Measurements from ENCODE around the gene FAM228B.
A peak's percentile ranks its signal among the peaks of the same experiment; 100 is the strongest.

The FAM228B gene

GRCh38 chr2:24077879-24078278, 45.4 kb upstream of the FAM228B start:
- H3K4me3 ChIP-seq (ENCODE audit: low read depth, low read length) = no peak overlapping the region; the same call in 1 of the 2 replicates
- no peak for DNase-seq (ENCODE audit: low read depth)
- TF ChIP-seq CTCF (IDR thresholded peaks at IDR 0.05; ENCODE audit: insufficient read depth, low read depth, low read length, missing control alignments) = no peak

- TF ChIP-seq CTCF (IDR thresholded peaks at IDR 0.05; ENCODE audit: insufficient read depth, low read depth, low read length, missing control alignments) = no peak
- H3K4me3 ChIP-seq (ENCODE audit: low read depth, low read length) = no peak overlapping the region
- DNase-seq (ENCODE audit: low read depth) = no peak
Observed at GRCh38 chr2:24080701-24081100, 42.6 kb upstream of the FAM228B start.

- H3K4me3 ChIP-seq (ENCODE audit: low read depth, low read length) = peak overlapping the region; percentile 70
- DNase-seq (ENCODE audit: low read depth) = no peak
- TF ChIP-seq CTCF (IDR thresholded peaks at IDR 0.05; ENCODE audit: insufficient read depth, low read depth, low read length, missing control alignments) = no peak
Observed at GRCh38 chr2:24082787-24083566, 40.3 kb upstream of the FAM228B start.

- TF ChIP-seq CTCF (IDR thresholded peaks at IDR 0.05; ENCODE audit: insufficient read depth, low read depth, low read length, missing control alignments) = no peak
- DNase-seq (ENCODE audit: low read depth) = peak; percentile 95
- peak overlapping the region; percentile 70 for H3K4me3 ChIP-seq (ENCODE audit: low read depth, low read length)
Observed at GRCh38 chr2:24083567-24084385, 39.5 kb upstream of the FAM228B start.

GRCh38 chr2:24084386-24085199, 38.7 kb upstream of the FAM228B start, which contains the start of gene TP53I3:
TSS of gene TP53I3 (minus strand) at chr2:24084834. CDS start at chr2:24084326, 508 bp downstream.
- peak within 1 kb of the TSS; percentile 70 for H3K4me3 ChIP-seq (ENCODE audit: low read depth, low read length)
- peak; percentile 92 for DNase-seq (ENCODE audit: low read depth)
- TF ChIP-seq CTCF (IDR thresholded peaks at IDR 0.05; ENCODE audit: insufficient read depth, low read depth, low read length, missing control alignments) = peak; percentile 89

- peak overlapping the region; percentile 70 for H3K4me3 ChIP-seq (ENCODE audit: low read depth, low read length)
- DNase-seq (ENCODE audit: low read depth) = no peak
- TF ChIP-seq CTCF (IDR thresholded peaks at IDR 0.05; ENCODE audit: insufficient read depth, low read depth, low read length, missing control alignments) = no peak
Observed at GRCh38 chr2:24085200-24085489, 38.1 kb upstream of the FAM228B start.
